GM21723 (cell line): ENCODE results near the gene AGO1.
"Not testable (repeated sequence)": the region's sequence is repeated elsewhere in the genome, so short reads cannot be mapped to it uniquely, and the experiment has no call there.

Experiments
- ATAC-seq: cut with Tn5 transposase; IDR thresholded peaks from one replicate; pipeline ENCODE4 v1.9.1; 2021; ENCODE audit warnings: mild to moderate bottlenecking, moderate library complexity; ENCODE audit not compliant: unreplicated experiment

The AGO1 gene

DNA sequence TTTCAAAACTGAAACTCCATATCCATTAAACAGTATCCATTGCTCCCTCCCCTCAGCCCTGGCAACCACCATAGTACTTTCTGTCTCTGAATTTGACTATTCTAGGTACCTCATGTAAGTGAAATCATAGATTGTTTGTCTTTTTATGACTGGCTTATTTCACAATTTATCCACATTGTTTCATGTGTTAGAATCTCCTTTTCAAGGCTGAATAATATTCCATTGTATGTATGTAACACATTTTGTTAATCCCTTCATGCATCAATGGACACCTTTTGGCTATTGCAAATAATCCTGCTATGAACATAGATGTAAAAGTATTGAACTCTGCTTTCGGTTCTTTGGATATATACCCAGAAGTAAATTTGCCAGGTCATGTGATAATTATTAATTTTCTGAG lies 85.4 kb downstream of the AGO1 start:
- ATAC-seq = no peak

DNA sequence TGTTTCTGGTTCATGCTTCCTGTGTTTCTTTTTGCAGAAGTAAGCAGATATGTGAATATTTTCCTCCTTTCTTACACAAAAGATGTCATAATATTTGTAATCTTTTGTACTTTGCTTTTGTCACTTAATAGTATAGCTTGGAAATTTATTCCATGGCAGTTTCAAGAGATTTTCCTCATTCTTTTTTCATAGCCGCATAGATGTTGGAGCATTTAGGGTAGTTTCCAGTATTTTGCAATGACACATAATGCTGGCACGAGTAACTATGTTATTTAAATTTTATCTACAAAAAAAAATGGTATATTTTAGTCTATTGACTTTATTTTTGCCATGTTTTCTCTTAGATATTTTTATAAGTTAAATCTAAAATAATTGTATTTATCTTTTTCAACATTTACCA lies 88.6 kb downstream of the AGO1 start:
- ATAC-seq = no peak

GRCh38 chr1:35972631-35973030 lies 89.6 kb downstream of the AGO1 start:
- not testable (repeated sequence) for ATAC-seq

DNA sequence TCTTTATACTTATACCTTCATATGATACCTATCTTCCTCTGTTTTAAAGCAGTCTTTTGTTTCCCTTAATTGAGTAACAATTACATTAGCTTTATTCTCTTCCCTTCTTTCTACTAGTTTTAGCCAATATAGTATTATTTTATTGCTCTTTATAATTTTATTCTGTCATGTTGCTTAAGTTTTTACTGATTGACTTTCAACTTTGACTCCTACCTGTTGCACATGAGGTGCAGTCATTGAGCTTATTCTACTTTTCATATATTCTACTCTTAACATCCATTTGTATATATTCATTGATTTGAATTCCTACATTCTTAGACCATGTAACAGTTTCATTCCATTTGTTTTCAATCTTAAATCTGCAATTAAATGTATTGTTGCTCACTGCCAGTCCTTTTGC lies 97.1 kb downstream of the AGO1 start:
- no peak for ATAC-seq
